ACHN (cell line): Measurements from ENCODE around the gene PLAAT2.
A peak's percentile ranks its signal among the peaks of the same experiment; 100 is the strongest.
"Not testable (repeated sequence)": the region's sequence is repeated elsewhere in the genome, so short reads cannot be mapped to it uniquely, and the experiment has no call there.

Source experiments
- DNase-seq: peaks from one replicate; pipeline ENCODE4 v3.0.0-alpha.2; 2015
- in situ Hi-C: cut with HindIII; loops from 2 replicates; pipeline ENCODE4 v1.10.0; 2017; ENCODE audit warnings: low sequenced_read_pairs, low pct_ligation_motif_present, low pct_unique_long_range_greater_than_20kb

PLAAT2 gene

DNA sequence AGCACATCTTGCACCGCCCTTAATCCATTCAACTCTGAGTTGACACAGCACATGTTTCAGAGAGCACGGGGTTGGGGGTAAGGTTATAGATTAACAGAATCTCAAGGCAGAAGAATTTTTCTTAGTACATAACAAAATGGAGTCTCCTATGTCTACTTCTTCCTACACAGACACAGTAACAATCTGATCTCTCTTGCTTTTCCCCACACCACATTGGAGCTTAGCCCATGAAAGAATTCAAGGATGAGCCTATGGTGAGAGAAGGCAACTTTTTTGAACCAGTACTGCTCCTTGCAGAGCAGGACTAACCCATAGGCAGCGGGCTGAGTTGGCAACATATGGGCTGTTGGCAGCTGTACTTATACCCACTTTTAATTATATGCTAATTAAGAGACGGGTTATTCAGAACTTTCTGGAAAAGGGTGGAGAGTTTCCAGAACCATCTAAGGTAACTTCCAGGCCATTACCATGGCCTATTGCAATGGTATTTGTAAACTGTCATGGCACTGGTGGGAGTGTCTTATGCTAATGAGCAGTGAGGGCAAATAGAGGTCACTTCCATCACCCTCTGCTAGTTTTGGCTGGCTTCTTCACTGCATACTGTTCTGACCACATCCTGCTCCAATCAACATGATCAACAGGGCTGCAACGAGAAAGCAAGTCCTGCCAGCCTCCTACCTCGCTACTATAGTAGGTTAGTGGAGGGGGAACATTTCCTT lies 31.9 kb downstream of the PLAAT2 start:
- in situ Hi-C loops, result not testable (repeated sequence)
- peak; percentile 93 for DNase-seq

DNA sequence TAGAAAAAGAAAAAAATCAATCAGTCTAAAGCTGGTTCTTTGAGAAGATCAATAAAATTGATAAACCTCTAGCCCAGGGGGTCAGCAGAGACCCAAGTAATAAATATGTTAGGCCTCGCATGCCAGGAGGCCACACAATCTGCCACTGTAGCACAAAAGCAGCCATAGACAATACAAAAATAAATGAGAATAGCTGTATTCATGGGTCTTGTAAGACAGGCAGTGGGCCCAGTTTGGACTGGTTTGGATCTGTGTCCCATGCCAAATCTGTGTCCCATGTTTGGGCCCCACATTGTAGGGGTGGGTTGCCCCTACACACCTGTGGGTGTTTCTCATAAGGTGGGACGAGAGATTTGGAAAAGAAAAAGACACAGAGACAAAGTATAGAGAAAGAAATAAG lies 33.2 kb downstream of the PLAAT2 start:
- no peak for DNase-seq
- in situ Hi-C loops, result no loop called here

DNA sequence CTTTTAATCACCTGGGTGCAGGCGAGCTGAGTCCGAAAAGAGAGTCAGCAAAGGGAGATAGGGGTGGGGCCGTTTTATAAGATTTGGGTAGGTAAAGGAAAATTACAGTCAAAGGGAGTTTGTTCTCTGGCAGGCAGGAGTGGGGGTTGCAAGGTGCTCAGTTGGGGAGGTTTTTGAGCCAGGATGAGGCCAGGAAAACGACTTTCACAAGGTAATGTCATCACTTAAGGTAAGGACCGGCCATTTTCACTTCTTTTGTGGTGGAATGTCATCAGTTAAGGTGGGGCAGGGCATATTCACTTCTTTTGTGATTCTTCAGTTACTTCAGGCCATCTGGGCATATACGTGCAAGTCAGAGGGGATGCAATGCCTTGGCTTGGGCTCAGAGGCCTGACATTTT lies 33.8 kb downstream of the PLAAT2 start:
- in situ Hi-C loops, DNase-seq: not testable (repeated sequence)

DNA sequence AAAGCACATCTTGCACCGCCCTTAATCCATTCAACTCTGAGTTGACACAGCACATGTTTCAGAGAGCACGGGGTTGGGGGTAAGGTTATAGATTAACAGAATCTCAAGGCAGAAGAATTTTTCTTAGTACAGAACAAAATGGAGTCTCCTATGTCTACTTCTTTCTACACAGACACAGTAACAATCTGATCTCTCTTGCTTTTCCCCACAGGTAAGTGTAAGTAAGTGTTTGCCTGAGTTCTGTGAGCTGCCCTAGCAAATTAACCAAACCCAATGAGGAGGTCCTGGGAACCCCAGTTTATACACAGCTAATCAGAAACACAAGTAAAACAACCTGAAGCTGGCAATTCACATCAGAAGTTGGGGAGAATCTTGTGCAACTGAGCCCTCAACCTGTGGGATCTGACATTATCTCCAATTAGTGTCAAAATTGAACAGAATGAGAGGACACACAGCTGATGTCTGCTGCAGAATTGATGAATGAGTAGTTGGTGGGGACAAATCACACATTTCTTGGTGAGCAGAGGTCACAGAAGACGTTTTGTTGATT lies 34.4 kb downstream of the PLAAT2 start:
- in situ Hi-C loops, DNase-seq: not testable (repeated sequence)

DNA sequence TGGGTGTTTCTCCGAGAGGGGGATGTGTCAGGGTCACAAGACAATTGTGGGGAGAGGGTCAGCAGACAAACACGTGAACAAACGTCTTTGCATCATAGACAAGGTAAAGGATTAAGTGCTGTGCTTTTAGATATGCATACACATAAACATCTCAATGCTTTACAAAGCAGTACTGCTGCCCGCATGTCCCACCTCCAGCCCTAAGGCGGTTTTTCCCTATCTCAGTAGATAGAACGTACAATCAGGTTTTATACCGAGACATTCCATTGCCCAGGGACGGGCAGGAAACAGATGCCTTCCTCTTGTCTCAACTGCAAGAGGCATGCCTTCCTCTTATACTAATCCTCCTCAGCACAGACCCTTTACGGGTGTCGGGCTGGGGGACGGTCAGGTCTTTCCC lies 35.0 kb downstream of the PLAAT2 start:
- DNase-seq, in situ Hi-C loops: not testable (repeated sequence)

DNA sequence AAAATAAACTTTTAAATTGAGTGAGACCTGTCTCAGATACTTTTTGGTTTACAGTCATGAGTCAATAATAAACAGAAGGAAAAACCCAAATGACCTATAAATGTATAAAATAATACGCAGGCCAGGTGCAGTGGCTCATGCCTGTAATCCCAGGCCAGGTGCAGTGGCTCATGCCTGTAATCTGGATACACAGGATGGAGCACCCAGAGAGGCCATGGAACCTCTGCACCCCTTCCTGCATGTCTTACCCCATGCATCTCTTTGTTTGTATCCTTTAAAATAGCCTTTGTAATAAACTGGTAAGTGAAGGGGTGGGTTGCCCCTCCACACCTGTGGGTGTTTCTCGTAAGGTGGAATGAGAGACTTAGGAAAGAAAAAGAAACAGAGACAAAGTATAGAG lies 35.5 kb downstream of the PLAAT2 start:
- no peak for DNase-seq
- in situ Hi-C loops, result no loop called here

DNA sequence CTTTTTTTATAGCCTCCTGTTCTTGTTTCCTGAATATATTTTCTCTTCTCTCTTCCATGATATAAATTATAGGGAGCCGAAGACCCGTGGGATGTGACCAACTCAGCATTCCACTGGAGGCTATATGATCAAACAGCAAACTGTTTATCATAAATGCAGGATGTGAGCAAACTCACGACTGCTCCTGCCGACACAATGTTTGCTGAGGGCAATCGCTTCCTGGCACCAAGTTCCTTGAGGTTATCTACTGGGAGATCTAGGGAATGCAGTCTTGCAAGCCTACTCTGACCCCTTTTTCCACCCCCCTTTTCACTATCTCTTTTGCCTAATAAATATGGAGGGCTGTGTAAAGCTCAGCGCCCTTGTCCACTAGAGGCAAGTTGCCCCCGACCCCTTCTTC lies 40.0 kb downstream of the PLAAT2 start:
- no peak for DNase-seq
- in situ Hi-C loops, result no loop called here

DNA sequence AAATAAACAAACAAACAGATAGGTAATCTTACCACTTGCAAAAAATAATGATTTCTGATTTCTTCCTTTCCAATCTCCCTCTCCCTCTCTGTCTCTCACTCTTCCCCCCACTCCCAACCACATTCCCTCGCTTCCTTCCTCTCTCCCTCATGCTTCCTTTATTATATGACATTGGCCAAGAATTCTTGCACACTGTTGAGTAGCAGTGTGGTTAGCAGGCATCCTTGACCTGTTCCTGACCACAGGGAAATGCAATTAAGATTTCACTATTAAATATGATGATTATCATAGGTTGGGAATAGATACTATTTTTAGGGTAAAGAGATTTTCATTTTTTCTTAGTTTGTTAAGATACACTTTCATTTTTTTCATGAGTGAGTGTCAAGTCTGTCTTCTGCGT lies 41.3 kb downstream of the PLAAT2 start:
- no peak for DNase-seq
- in situ Hi-C loops, result no loop called here

DNA sequence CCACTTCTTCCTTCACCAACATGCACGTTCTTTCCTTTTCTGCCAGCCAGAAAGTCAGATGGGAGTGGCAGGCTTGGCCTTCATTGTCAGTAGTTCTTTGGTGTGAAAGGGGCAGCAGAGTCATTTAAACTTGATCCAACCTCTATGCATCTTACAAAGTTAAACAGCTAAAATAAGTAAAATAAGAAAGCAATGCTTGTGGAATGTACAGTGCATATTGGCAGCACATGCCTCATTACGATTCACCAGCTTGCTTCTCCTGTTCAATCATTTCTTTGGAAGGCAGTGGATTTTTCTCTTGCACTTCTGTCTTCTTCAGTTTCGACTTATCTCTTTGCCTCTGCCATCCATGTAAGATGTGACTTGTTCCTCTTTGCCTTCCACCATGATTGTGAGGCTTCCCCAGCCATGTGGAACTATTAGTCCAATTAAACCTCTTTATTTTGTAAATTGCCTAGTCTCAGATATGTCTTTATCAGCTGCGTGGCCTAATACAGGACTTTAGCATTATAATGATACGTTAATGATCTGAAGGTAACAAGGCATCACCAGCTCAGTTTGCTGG lies 42.5 kb downstream of the PLAAT2 start:
- no peak for DNase-seq
- in situ Hi-C loops, result no loop called here

DNA sequence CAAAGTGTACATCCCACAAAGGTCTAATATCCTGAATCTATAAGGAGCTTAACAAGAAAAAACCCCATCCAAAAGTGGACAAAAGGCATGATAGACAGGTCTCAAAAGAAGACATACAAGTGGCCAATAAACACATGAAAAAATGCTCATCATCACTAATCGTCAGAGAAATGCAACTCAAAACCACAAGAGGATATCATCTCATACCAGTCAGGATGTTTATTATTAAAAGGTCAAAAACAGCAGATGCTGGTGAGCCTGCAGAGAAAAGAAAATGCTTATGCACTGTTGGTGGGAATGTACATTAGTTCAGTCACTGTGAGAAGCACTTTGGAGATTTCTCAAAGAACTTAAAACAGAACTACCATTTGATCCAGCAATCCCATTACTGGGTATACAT lies 44.6 kb downstream of the PLAAT2 start:
- in situ Hi-C loops, result no loop called here
- no peak for DNase-seq

DNA sequence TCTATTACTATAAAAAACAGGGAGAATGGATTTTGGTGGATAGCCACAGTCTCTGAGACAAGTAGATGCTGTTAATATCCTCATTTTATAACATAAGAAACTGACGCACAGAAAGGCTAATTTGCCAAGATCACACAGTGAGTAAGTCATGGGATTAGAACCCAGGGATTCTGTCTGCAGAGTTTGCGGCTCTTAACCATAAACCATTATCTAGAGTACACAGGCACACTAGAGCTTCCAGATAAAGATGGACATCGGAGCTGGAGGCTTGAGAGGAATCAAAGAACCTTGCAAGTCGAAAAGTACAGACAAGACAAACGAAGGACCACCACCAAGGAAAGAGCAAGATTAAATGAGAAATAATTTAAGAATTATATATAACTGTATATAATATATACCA lies 46.0 kb downstream of the PLAAT2 start:
- in situ Hi-C loops, result no loop called here
- DNase-seq, result no peak

DNA sequence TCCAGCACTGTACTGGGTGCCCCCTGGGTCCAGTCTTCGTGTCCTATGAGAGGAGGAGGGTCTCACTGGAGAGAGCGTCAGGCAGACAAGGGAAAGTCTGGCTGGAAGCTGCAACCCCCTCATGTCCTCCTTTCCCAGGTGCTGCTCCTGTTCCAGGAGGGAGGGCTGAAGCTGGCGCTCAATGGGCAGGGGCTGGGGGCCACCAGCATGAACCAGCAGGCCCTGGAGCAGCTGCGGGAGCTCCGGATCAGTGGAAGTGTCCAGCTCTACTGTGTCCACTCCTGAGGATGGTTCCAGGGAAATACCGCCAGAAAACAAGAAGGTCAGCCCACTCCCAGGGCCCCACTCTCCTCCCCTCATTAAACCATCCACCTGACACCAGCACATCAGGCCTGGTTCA lies 47.1 kb downstream of the PLAAT2 start:
- in situ Hi-C loops, result no loop called here
- no peak for DNase-seq

DNA sequence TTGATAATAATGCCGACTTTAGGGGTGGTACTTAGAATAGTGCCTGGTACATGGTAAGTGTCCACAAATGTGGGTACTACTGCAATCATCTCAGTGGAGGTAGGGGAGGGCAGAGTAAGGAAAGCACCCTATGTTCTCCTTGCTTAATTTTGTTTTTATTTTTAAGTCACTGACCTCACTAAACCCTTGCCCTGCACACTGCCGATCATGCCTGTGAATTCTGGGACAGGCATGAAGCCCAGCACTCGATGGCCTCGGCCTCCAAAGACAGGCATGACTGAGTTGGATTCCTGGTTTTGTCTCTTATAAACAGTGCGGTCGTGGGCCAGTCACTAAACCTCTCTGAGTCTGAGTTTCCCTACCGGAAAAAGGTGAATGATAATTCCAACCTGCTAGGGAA lies 50.4 kb downstream of the PLAAT2 start:
- in situ Hi-C loops, result no loop called here
- no peak for DNase-seq

DNA sequence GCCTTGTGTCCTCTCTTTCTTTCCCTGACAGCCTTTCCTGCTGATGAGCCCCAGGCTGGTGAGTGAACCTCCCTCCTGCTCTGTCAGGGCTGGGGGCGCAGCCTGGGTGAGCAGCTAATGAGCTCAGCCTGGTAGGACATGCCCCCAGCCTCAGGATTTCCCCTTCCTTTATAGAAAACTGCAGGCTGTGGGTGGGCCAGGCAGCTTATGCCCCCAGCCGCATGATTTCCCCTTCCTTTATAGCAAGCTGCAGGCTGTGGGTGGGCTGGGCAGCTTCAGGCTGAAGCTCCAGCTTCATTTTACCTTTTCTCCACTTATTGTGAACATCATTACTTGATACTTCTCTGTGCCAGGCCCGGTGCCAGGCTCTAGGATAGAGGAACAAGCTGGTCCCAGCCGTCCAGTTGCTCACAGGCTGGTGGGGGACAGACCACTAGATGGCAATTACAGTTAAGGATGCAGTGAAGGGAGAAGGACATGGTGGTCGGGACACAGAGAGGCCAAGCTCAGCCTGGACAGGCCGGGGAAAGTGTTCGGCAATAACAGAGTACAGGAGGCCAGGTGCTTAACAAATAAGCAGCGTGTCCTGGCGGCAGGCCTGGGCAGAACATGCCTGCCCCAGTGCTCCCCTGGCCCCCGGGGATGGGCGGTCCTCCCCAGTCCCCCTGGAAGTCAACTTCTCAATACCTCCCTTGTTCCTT lies 52.0 kb downstream of the PLAAT2 start:
- in situ Hi-C loops, result no loop called here
- DNase-seq, result no peak

DNA sequence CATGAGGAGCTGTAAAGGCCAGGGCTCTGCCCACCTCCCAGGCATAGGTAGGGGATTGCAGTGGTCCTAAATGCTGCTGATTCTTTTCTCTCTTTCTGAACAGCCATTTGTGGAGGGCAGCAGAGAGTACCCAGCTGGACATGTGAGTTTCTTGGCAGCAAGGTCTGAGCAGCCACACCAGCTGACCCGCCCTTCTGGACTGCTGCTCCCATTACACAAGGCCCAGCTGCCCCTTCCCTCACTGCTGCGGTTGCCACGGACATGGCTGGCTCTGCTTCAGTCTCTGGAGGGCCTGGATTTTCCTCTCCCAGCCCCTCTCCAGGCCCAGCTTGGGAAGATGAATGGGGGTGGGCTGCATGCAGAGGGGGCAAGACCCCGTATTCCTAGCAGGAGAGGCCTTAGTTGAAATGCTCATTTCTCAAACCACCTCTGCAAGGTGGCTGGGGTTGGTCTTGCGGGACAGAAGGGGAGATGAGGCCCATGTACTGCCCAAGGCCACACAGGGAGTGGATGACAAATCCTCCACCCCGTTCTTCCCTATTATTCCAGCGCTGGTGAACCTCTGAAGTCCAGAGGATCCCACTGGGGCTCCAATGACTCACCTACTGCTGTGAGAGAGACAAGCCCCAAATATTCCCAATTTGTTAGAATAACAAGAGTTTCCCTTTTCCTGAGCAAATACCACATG lies 52.7 kb downstream of the PLAAT2 start:
- DNase-seq, result no peak
- in situ Hi-C loops, result no loop called here

DNA sequence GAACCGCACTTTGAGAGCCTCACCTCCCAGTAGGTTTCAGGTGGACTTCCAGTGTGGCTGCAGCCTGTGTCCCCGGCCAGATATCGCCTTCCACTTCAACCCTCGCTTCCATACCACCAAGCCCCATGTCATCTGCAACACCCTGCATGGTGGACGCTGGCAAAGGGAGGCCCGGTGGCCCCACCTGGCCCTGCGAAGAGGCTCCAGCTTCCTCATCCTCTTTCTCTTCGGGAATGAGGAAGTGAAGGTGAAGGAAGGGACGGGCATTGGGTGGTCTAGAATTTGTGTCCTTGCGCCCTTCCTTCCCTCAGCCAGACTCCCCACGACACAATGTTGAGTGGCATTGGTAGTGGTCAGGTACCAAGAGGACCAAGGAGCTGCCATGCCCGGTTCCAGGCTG lies 54.4 kb downstream of the PLAAT2 start:
- in situ Hi-C loops, result no loop called here

DNA sequence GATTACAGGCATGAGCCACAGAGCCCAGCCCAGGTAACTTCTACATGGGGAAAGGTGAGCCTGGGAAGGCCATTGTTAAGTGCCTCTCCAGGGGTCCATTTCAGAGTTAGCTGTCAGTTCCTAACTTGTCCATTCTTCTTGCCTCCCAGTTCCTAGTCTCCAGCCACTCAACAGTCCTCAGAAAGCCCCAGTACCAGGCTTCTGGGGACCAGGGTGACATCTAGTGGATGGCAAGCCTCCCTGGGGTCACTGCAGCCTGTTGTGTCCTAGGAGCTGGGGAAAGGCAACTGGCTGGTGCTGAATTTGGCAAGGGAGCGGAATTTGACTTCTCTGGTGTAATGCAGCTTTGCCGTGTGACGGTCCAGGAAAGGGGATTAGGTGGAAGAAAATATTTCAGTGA lies 55.2 kb downstream of the PLAAT2 start:
- peak; percentile 20 for DNase-seq
- in situ Hi-C loops, result no loop called here

More for the DNA sequence above, 54.4 kb downstream of the PLAAT2 start:
- no peak for DNase-seq

DNA sequence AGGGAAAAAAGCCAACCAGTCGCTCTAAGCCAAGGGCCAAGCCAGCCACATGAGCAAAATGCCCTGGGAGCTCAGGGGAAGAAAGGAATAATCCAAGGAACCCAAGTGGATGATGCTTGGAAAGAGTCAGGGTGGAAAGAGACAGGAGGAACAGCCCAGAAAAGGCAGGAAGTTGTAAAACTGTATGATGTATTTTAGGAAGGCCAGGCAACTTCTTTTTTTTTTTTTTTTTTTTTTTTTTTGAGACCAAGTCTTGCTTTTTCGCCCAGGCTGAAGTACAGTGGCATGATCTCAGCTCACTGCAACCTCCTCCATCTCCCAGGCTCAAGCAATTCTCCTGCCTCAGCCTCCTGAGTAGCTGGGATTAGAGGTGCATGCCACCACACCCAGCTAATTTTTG lies 55.7 kb downstream of the PLAAT2 start:
- in situ Hi-C loops, result no loop called here
- no peak for DNase-seq

DNA sequence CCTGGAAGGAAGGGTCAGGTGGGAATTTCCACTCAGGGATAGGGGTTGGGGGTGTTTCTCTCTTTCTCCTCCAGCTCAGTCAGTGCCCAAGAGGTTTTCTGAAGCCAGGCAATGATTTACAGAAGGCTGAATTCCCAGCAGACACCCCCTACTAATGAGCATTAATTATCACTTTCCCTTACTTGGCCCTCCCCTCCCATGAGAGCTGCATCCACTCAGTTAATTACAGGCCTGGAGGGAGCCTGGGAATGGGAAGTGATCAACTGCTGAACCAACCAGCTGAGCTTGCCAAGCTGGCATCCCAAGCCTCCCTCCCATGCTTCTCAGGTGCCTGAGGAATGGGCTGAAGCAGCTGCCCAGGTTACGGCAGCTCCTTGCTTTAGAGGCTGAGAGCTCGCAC lies 56.3 kb downstream of the PLAAT2 start:
- in situ Hi-C loops, result no loop called here
- no peak for DNase-seq
